NOMO-1 treated with dmso at 0.1 percent for 144 hours (cell line): ENCODE data around the gene RNF25.

ENCODE experiments used
- DNase-seq: peaks from one replicate; lab custom pipeline; 2025; ENCODE audit not compliant: unreplicated experiment; lab: John Stamatoyannopoulos, UW

RNF25 gene

GRCh38 chr2:218626369-218626768 is 45.4 kb downstream of the RNF25 start:
- no peak for DNase-seq

- DNase-seq = no peak
Measured at GRCh38 chr2:218623366-218623705, 48.5 kb downstream of the RNF25 start.

- no peak for DNase-seq
Measured at GRCh38 chr2:218622606-218623365, 49.0 kb downstream of the RNF25 start.

- no peak for DNase-seq
Measured at GRCh38 chr2:218621007-218621406, 50.8 kb downstream of the RNF25 start.

GRCh38 chr2:218618102-218618860 is 53.5 kb downstream of the RNF25 start:
- DNase-seq = no peak

- DNase-seq = no peak
Measured at GRCh38 chr2:218615868-218616315, 55.9 kb downstream of the RNF25 start.
